Right atrium auricular region (tissue), 2 donors: Measurements from ENCODE around the gene TECPR2. TPM values are rescaled to one million over a fixed set of nuclear protein-coding genes. Genes with fewer than 3 reads are reported as not detected.

Experiments
- DNase-seq: peaks from one replicate; pipeline ENCODE4 v3.0.0-alpha.2; 2019; ENCODE audit warnings: low spot score
- H3K27ac ChIP-seq, 2 donors: fragments of 200-600 bp; sonication (generic); 1 replicate in 1 of 2; 2 replicates in 1 of 2; pipeline ENCODE4 v1.5.1; 2016 to 2019
- H3K27me3 ChIP-seq, 2 donors: fragments of 200-600 bp; sonication (generic); one replicate each; pipeline versions ENCODE4 v1.5.1 to v1.6.0; 2017 to 2019
- H3K36me3 ChIP-seq: fragments of 200-600 bp; sonication (generic); one replicate; pipeline ENCODE4 v1.5.1; 2016
- H3K4me1 ChIP-seq, 2 donors: fragments of 200-600 bp; sonication (generic); one replicate each; pipeline versions ENCODE4 v1.5.1 to v1.6.0; 2017 to 2019
- H3K4me3 ChIP-seq, 2 donors: fragments of 200-600 bp; sonication (generic); 1 replicate in 1 of 2; 2 replicates in 1 of 2; pipeline ENCODE4 v1.5.1; 2017 to 2019; ENCODE audit warnings: mild to moderate bottlenecking in 1 of 2, moderate library complexity in 1 of 2
- H3K9me3 ChIP-seq, 2 donors: fragments of 200-600 bp; sonication (generic); one replicate each; pipeline ENCODE4 v1.5.1; 2019
- total RNA-seq, 2 donors: library from RNA; depleted of rRNA; stranded (reverse); fragments of >200 nt; gene quantifications; one replicate each; pipeline ENCODE4 v1.1.0, GENCODE V29; 2016
- TF ChIP-seq, protein P1 (sequence below), 2 donors: fragments of 200-600 bp; sonication (generic); IDR thresholded peaks; one replicate each; pipeline ENCODE4 v1.5.1; 2019; ENCODE audit warnings: antibody characterized with exemption in 2 of 2

TECPR2 gene
- total RNA-seq, 2 donors from 2014 or later = 13.2 to 15.5 TPM

DNA sequence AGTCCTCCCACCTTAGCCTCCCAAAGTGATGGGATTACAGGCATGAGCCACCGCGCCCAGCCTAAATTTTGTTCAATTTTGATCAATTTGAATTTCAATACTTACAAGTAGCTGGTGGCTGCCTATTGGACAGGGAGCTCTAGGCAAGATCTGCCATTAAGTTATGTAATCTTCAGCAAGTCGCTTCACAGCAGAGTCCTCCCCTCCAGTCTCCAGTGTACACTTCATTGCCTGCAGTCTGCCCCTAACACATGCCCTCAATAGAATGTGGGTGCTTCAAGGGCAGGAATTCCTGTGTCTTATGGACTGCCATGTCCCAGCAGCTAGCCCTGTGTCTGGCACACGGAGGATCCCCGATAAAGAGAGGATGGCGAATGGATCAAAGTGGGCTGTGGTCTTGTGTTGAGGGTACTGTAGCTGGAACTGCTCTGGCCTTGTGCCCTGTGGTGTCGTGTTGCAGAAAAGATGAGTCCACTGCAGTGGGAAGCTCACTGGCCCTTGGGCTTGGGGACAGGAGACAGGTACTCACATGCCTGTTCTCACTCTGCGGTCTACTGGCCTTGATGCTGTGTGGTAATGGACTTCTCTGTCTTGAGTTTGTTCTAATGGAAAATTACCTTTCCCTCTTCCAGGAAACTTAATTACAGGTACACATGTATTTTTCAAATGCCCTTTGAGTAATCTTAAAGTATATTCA lies 67.6 kb downstream of the TECPR2 start:
- H3K36me3 ChIP-seq = peaks cover 37% of the 10 kb centered on the region
- H3K4me3 ChIP-seq = no peak overlapping the region
- TF ChIP-seq, protein P1, sequence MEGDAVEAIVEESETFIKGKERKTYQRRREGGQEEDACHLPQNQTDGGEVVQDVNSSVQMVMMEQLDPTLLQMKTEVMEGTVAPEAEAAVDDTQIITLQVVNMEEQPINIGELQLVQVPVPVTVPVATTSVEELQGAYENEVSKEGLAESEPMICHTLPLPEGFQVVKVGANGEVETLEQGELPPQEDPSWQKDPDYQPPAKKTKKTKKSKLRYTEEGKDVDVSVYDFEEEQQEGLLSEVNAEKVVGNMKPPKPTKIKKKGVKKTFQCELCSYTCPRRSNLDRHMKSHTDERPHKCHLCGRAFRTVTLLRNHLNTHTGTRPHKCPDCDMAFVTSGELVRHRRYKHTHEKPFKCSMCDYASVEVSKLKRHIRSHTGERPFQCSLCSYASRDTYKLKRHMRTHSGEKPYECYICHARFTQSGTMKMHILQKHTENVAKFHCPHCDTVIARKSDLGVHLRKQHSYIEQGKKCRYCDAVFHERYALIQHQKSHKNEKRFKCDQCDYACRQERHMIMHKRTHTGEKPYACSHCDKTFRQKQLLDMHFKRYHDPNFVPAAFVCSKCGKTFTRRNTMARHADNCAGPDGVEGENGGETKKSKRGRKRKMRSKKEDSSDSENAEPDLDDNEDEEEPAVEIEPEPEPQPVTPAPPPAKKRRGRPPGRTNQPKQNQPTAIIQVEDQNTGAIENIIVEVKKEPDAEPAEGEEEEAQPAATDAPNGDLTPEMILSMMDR (IDR thresholded peaks at IDR 0.05) = no peak
- H3K27ac ChIP-seq = no peak overlapping the region
- no peaks in the 10 kb centered on the region for H3K9me3 ChIP-seq
- H3K4me1 ChIP-seq = no peaks in the 10 kb centered on the region
- H3K27me3 ChIP-seq = no peaks in the 10 kb centered on the region
- DNase-seq = no peak

DNA sequence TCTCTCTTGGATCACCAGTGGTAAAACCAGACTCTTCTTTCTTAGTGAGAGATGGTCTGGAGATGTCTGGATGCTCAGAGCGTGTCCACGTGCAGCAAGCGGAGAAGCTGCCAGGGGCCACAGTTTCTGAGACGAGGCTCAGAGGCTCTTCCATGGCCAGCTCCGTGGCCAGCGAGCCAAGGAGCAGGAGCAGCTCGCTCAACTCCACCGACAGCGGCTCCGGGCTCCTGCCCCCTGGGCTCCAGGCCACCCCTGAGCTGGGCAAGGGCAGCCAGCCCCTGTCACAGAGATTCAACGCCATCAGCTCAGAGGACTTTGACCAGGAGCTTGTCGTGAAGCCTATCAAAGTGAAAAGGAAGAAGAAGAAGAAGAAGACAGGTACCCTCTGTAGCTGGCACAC lies 69.0 kb downstream of the TECPR2 start:
- TF ChIP-seq, protein P1 (IDR thresholded peaks at IDR 0.05) = no peak
- H3K27me3 ChIP-seq = no peaks in the 10 kb centered on the region
- no peak overlapping the region for H3K27ac ChIP-seq
- H3K4me1 ChIP-seq = no peaks in the 10 kb centered on the region
- no peaks in the 10 kb centered on the region for H3K9me3 ChIP-seq
- DNase-seq = no peak
- peaks cover 31% of the 10 kb centered on the region for H3K36me3 ChIP-seq
- no peak overlapping the region for H3K4me3 ChIP-seq

DNA sequence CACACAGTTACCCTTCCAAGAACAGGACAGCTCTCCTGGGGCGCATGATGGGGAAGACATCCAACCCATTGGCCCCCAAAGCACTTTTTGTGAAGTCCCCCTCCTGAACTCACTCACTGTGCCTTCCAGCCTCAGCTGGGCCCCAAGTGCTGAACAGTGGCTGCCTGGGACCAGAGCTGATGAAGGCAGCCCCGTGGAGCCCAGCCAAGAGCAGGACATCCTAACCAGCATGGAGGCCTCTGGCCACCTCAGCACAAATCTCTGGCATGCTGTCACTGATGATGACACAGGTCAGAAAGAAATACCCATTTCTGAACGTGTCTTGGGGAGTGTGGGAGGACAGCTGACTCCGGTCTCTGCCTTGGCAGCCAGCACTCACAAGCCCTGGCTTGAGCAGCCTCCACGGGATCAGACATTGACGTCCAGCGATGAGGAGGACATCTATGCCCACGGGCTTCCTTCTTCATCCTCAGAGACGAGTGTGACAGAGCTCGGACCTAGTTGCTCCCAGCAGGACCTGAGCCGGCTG lies 72.0 kb downstream of the TECPR2 start:
- Histone ChIP-seq H3K4me1 (no peaks in the 10 kb centered on the region), H3K4me3 (no peak overlapping the region), H3K27ac (no peak overlapping the region), H3K27me3 (no peaks in the 10 kb centered on the region), H3K9me3 (no peaks in the 10 kb centered on the region), H3K36me3 (peaks cover 20% of the 10 kb centered on the region)
- DNase-seq = no peak
- TF ChIP-seq, protein P1 (IDR thresholded peaks at IDR 0.05) = no peak

DNA sequence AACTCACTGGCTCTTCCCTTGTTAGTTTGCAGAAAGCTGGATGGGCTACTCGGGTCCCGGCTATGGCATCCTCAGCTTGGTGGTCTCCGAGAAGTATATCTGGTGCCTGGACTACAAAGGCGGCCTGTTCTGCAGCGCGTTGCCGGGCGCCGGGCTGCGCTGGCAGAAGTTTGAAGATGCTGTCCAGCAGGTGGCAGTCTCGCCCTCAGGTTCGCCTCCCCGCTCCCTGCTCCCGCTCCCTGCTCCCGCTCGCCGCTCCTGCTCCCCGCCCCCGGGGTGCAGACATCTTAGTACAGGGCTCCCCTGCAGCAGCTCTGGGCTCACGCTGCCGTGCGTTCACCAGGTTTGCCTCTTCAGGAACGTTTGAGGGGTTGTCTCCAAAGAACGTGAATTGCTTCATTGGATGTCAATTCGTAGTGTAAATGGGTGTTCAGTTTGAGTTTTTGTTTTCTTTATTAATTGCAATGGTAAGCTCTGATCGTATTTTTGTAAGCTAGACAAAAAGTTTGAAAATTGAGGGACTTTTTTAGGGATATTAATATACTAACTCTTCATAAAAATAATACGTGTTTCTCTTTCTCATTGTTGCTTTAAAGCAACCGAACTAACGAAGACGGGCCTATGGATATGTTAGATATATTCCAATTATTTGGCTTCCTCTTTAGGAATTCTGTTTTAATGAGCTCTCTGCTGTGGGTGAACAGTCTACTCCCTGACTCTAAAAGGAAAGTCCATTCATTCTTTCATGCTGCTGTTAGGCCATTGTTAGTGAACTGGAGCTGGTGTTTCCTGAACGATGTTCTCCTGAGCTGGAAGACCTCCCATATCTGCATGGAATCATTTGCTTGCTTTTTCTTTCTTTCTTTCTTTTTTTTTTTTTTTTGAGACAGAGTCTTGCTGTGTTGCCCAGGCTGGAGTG lies 75.5 kb downstream of the TECPR2 start:
- Histone ChIP-seq H3K27ac (no peak overlapping the region), H3K9me3 (no peaks in the 10 kb centered on the region), H3K27me3 (no peaks in the 10 kb centered on the region), H3K4me3 (no peak overlapping the region), H3K36me3 (peaks cover 45% of the 10 kb centered on the region), H3K4me1 (no peaks in the 10 kb centered on the region)
- TF ChIP-seq, protein P1 (IDR thresholded peaks at IDR 0.05) = peak; percentile 56 to 89
- peak; percentile 79 for DNase-seq

DNA sequence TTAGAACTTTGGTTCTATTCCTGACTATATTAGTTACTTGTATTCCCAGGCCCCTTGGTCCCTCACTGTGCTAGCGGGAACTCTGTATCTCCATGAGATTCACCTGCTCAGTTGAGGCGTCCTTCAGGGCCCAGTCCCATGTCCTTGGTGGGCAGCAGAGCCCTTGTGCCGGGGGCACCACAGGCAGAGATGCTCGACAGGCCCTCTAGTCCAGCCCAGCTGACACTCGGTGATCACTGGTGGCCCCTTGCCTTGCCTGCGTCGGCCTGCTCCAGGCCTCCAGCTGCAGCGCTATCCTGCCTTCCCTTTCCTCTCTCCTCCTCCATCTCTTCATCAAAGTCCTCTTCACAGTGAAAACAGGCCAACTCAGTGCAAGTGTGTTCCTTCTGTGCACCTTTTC lies 76.8 kb downstream of the TECPR2 start:
- TF ChIP-seq, protein P1 (IDR thresholded peaks at IDR 0.05) = no peak
- no peak overlapping the region for H3K4me3 ChIP-seq
- H3K27ac ChIP-seq = no peak overlapping the region
- no peaks in the 10 kb centered on the region for H3K9me3 ChIP-seq
- no peaks in the 10 kb centered on the region for H3K27me3 ChIP-seq
- no peak for DNase-seq
- no peaks in the 10 kb centered on the region for H3K4me1 ChIP-seq
- H3K36me3 ChIP-seq = peaks cover 51% of the 10 kb centered on the region
